Brain pericyte (primary cell): ENCODE measurements around the gene AFDN.
A peak's percentile ranks its signal among the peaks of the same experiment; 100 is the strongest.

Source experiments
- DNase-seq: peaks from one replicate; pipeline ENCODE4 v3.0.0-alpha.2; 2012; ENCODE audit warnings: low read depth, low spot score

AFDN gene

DNA sequence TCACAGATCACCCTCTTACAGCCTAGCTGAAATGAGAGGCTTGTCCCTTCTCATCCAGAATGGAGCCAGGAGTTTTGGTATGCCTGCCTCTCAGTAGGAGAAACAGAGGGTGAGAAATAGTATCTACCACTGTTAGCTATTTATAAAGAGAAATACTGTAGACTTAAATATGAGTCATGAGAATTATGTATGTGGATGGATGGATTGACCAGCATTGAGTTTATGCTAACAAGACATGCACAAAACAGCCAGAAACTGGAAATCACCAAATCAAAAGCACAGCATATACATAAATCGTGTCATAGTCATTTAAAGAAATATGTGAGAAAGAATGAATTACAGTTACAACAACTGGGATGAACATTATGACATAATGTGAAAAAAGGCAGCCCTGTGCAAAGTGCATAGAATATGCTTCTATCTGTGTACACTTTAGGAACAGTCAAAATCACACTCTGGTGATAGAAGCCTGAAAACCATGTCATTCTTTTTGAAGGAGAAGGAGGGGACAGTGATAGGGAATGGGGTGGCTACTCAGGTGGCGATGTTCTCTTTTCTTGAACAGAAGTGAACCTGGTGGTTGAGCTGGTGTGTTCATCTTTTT is 90.9 kb downstream of the AFDN start:
- DNase-seq, result no peak

- DNase-seq, result no peak
Observed at GRCh38 chr6:167918548-167919278, 92.0 kb downstream of the AFDN start.

DNA sequence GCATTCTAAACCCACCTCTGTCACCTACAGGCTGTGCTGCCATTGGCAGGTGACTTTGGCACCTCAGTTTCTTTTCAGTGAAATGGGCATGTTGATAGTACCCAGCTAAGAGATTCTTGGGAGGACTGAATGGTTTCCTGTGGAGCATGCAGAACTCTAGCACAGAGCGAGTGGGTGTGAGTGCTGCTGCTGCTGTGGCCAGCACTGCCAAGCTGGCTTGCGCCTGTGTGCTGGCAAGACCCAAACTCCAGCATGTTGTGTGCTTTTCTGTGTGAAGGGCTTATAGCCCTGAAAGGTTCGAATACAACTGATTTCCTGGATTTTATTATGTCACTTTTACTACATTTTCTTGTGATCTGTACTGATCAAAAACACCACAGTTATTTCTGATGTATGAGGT is 92.6 kb downstream of the AFDN start:
- DNase-seq, result no peak

DNA sequence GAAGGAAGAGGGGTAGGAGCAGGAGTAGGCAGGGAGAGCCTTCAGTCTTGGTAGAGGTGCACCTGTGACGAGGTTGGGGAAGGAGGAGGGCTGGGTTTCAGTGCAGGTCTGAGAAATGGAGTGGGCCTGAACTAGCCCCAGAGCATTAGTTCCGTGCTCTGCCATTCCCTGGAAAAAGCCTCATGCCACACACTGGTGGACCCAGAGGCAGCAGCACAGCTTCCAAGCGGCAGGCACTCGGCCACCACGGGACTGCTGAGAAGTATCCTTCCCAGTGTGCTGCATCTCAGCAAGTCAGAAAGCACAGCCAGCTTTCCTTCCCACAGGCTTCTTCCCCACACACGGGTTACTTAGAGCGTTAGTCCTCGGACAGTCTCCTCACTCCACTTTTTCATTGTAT is 93.5 kb downstream of the AFDN start:
- no peak for DNase-seq

- no peak for DNase-seq
Observed at GRCh38 chr6:167921831-167922230, 95.1 kb downstream of the AFDN start.

- no peak for DNase-seq
Observed at GRCh38 chr6:167925026-167925425, 98.3 kb downstream of the AFDN start.

GRCh38 chr6:167927246-167927645 is 100.5 kb downstream of the AFDN start:
- no peak for DNase-seq

DNA sequence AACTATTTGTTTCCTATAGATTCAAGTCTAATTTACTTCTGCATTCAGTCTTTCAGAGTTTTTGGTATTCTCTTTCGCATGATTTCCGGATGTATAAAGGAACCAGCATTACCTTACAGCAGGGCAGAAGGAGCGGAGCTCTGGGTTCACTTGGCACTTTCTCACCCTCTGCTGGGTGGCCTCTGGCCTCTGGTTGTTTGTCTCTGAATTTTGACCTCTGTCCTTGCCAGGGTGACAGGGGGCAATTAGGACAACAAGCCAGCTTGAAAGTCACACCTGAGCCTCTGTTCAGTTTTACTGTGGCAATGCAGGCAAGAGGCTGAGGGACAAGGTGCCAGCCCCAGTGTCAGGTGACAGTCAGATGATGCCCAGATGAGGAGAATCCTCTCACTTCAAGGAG is 101.4 kb downstream of the AFDN start:
- no peak for DNase-seq

- no peak for DNase-seq
Observed at GRCh38 chr6:167930295-167930694, 103.6 kb downstream of the AFDN start.

- DNase-seq, result peak; percentile 45
Observed at GRCh38 chr6:167932468-167933276, 106.0 kb downstream of the AFDN start.

GRCh38 chr6:167933290-167933689 is 106.6 kb downstream of the AFDN start:
- no peak for DNase-seq

- no peak for DNase-seq
Observed at GRCh38 chr6:167933847-167934246, 107.1 kb downstream of the AFDN start.

GRCh38 chr6:167934426-167934864 is 107.7 kb downstream of the AFDN start:
- DNase-seq, result no peak

DNA sequence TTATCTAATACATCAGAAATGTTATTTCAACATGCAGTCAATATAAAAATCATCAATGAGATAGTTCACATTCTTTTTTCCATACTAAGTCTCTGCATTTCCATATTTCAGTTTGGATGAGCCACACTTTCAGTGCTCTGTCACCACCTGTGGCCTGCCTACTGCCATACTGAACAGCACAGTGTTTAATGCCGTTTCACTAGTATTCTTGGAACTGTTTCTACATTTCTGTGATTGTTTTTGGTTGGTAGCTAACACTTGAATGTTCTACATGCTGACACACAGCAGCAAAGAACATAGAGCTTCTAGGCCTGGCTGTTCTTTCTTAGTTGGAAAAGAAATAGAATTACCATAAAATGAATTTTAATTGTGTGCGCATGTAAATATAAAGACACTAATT is 109.3 kb downstream of the AFDN start:
- no peak for DNase-seq

- no peak for DNase-seq
Observed at GRCh38 chr6:167937301-167937700, 110.6 kb downstream of the AFDN start.

DNA sequence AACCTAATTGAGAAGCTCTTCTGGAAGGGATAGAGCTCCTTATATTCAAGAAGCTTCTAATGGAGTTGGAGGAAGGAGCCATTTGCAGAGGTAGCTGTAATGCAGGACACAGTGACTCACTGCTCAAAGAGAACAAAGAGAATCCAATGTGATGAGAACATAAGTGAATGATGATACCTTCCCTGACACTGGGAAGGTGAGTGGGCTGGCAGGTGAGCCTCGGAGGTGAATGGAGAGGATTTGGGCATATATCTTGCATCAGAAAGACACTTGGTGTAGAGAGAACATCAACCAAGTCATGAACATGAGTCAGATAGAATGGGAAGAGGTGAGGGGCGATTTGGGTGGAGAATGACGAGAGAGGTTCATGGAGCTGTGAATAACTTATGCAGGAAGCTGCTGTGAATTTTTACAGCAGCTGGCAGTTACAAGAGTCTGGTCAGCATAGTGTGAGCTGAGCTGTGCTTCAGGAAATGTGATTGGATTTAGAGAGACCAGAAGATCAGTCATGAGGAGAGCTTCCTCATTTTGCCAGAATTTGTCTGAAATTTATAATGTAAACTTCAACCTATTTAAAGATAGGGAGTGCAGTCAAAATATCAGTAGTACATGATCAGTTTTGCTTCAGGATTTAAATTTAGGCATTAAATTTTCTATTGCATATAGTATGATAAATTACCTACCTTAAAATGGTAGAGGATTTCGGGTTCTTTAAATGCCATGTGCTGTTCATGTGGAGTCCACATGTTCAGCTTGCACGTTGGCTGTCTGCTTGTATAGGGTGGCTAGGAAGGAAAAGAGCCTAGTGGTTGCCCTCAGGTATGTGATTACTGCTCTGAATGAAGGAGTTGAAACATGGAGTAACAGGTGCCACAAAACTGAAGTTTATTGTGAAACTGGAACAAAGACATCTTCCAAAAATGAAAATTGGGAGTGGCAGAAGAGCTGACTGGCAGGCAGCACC is 111.5 kb downstream of the AFDN start:
- DNase-seq, result no peak

GRCh38 chr6:167941822-167942221 is 115.1 kb downstream of the AFDN start:
- no peak for DNase-seq

DNA sequence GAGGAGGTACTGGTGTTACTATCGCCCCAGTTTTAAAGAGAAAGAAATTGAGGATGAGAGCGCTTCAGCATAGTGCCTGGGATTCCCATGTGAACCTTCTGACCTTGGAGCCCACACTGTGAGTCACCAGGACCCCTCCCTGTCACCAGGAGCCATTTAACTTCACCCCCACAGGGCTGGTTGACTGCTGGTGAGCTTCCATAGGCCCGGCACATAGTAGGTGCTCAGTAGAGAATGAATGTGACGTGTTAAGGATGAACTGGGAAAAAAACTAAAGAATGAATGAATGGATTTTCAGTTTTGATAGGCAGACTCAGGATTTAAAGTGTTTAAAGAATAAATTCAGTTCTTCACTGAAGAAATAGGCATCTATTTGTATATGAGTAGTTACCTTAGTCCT is 117.4 kb downstream of the AFDN start:
- no peak for DNase-seq

- no peak for DNase-seq
Observed at GRCh38 chr6:167946007-167946406, 119.3 kb downstream of the AFDN start.

DNA sequence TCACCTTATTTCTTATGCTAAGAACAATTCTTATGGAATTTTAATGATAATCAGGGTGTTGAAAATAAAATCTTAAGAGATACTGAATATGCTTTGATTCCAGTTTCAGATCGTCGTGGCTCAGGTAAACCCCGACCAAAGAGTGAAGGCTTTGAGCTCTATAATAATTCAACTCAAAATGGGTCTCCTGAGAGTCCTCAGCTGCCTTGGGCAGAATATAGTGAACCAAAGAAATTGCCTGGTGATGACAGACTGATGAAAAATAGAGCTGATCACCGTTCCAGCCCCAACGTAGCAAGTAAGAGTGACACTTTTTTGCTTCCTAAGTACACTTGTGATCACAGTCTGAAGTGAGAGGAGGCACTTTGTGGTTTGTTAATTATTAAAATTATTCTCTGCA is 119.9 kb downstream of the AFDN start:
- no peak for DNase-seq

DNA sequence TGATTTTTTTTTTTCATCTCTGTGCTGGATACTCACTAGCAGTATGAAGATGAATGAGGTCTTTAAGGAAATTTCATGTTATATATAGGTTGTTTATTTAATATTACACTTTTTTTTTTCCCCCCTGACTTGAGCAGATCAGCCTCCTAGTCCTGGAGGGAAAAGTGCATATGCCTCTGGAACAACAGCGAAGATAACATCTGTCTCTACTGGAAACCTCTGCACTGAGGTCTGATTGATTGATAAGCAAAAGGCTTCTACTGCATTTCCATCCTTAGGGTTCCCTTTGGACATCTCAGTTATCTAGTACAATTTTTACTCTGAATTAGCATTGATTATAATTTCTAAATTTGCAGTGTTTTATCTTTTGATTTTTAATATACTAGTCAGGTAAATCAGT is 121.0 kb downstream of the AFDN start:
- no peak for DNase-seq

DNA sequence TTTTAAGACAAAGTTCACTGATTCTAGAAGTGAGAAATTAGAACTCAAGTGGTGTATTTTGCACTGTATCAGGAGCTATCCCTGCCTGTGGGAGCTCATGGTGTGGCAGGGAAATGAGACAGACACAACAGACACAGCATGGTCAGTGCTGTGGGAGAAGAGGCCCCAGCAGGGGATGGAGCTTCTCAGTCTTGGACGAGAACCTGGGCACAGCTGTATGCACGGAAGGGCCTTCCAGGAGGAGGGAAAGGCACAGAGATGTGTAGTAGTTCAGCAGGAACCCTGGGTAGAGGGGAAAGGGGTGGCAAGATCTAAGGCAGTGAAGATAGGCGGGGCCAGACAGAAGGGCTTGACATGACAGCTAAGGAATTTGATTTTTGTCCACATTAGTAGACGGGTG is 122.0 kb downstream of the AFDN start:
- no peak for DNase-seq
